Activated naive CD8-positive, alpha-beta T cell treated with anti-CD3 and anti-CD28 coated beads, Interleukin-2, amount 50 U/mL, for 24 hours (primary cell): ENCODE measurements around the gene SIKE1.

Source experiments
- ATAC-seq: fragments of 150-1000 bp; cut with Tn5 transposase; one replicate; pipeline ENCODE4 v1.10.0; 2021
- DNase-seq: peaks from one replicate; pipeline ENCODE4 v3.0.0; 2021
- H3K27ac Mint-ChIP-seq: one replicate; pipeline ENCODE4 v1.8.0; 2021; ENCODE audit warnings: mild to moderate bottlenecking, mixed read lengths
- H3K27me3 Mint-ChIP-seq: one replicate; pipeline ENCODE4 v1.8.0; 2021; ENCODE audit warnings: mixed read lengths
- H3K36me3 Mint-ChIP-seq: one replicate; pipeline ENCODE4 v1.8.0; 2021; ENCODE audit warnings: low read depth, mixed read lengths
- H3K4me1 Mint-ChIP-seq: one replicate; pipeline ENCODE4 v1.8.0; 2021; ENCODE audit warnings: mixed read lengths
- H3K4me3 Mint-ChIP-seq: one replicate; pipeline ENCODE4 v1.8.0; 2021; ENCODE audit warnings: mild to moderate bottlenecking, moderate library complexity, mixed read lengths
- H3K9me3 Mint-ChIP-seq: one replicate; pipeline ENCODE4 v1.8.0; 2021; ENCODE audit warnings: mixed read lengths

Gene SIKE1

GRCh38 chr1:114741963-114742746, 38.3 kb downstream of the SIKE1 start:
- no peak overlapping the region for H3K27ac Mint-ChIP-seq
- peaks cover 56% of the 10 kb centered on the region for H3K4me1 Mint-ChIP-seq
- H3K27me3 Mint-ChIP-seq: no peaks in the 10 kb centered on the region
- H3K36me3 Mint-ChIP-seq: peaks cover 50% of the 10 kb centered on the region
- DNase-seq (no peak), ATAC-seq (no peak)
- H3K9me3 Mint-ChIP-seq: no peaks in the 10 kb centered on the region
- H3K4me3 Mint-ChIP-seq: no peak overlapping the region

DNA sequence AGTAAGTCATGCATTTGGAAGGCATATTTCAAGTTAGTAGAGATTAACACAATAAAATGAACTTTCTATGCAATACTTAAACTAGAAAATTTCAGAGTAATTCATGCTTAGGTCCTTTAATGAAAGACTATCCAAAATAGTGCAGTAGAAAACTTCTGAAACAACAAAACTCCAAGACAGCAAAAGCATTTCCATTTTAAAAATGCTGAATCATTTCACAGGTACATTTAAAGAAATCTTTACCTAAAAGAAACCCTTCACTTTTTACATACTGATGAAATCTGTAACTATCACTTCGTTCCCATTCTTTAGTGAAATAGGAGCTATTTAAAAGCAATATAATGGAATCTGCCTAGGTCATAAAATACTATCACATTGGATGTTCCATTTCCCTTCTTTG, 40.2 kb downstream of the SIKE1 start:
- peaks cover 65% of the 10 kb centered on the region for H3K36me3 Mint-ChIP-seq
- no peak overlapping the region for H3K4me3 Mint-ChIP-seq

DNA sequence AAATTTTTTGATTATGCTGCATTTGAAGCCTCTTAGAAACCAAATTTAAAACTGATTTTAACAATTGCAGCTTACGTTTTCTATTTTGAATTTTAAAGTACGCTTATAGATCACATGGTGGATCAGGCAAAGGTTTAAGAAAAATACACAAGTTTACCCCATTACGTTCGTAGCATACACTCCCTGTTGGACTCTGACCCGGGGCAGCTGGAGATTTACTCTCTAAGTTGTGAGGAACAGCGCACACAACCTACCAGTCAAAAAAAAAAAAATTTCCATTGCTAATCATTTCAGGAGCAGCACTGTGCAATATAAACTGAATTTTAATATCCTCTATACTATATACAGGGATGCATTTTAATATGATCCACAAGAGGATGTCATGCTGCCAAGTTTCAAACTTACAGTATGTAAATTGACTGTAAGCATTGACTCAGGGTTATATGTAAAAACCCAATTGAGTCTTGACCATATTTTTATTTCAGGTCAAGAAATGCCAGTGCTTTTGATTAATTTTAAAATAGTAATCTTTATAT, 43.1 kb downstream of the SIKE1 start:
- H3K9me3 Mint-ChIP-seq: no peaks in the 10 kb centered on the region
- ATAC-seq: no peak

More for the DNA sequence above, 40.2 kb downstream of the SIKE1 start:
- H3K27ac Mint-ChIP-seq: no peak overlapping the region
- no peaks in the 10 kb centered on the region for H3K9me3 Mint-ChIP-seq
- DNase-seq (no peak), ATAC-seq (no peak)
- H3K27me3 Mint-ChIP-seq: no peaks in the 10 kb centered on the region
- H3K4me1 Mint-ChIP-seq: peaks cover 38% of the 10 kb centered on the region

DNA sequence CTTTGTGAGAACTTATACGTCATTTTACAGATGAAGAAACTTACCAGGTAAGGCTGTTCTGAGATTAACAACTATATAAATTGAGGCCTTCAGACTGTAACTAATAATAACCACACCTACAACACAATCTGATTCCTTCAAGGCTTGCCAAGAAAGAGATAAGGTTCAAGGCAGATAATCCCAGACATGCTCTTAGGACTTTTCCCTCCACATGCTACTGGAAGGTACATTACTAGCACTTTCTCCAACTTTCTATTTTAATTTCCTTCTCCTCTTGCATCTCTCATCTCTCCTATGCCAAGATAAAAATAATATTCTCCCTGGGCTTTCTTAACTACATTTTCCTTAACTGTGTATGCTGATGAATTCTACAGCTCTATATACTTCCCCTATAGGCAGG, 45.0 kb downstream of the SIKE1 start:
- H3K4me3 Mint-ChIP-seq: no peak overlapping the region
- peaks cover 72% of the 10 kb centered on the region for H3K36me3 Mint-ChIP-seq
- ATAC-seq: no peak

More for the DNA sequence above, 43.1 kb downstream of the SIKE1 start:
- DNase-seq: no peak
- peak overlapping the region; percentile 59 for H3K27ac Mint-ChIP-seq
- peaks cover 69% of the 10 kb centered on the region for H3K36me3 Mint-ChIP-seq
- H3K4me3 Mint-ChIP-seq: no peak overlapping the region
- peaks cover 15% of the 10 kb centered on the region for H3K4me1 Mint-ChIP-seq
- no peaks in the 10 kb centered on the region for H3K27me3 Mint-ChIP-seq

GRCh38 chr1:114729782-114730181, 50.7 kb downstream of the SIKE1 start:
- no peak overlapping the region for H3K4me3 Mint-ChIP-seq
- DNase-seq: no peak
- no peaks in the 10 kb centered on the region for H3K9me3 Mint-ChIP-seq
- no peak overlapping the region for H3K27ac Mint-ChIP-seq
- no peak for ATAC-seq
- no peaks in the 10 kb centered on the region for H3K27me3 Mint-ChIP-seq
- H3K36me3 Mint-ChIP-seq: peaks cover 79% of the 10 kb centered on the region
- H3K4me1 Mint-ChIP-seq: peaks cover 3% of the 10 kb centered on the region

More for the DNA sequence above, 45.0 kb downstream of the SIKE1 start:
- no peak overlapping the region for H3K27ac Mint-ChIP-seq
- H3K4me1 Mint-ChIP-seq: peaks cover 3% of the 10 kb centered on the region
- no peak for DNase-seq
- no peaks in the 10 kb centered on the region for H3K27me3 Mint-ChIP-seq
- no peaks in the 10 kb centered on the region for H3K9me3 Mint-ChIP-seq

DNA sequence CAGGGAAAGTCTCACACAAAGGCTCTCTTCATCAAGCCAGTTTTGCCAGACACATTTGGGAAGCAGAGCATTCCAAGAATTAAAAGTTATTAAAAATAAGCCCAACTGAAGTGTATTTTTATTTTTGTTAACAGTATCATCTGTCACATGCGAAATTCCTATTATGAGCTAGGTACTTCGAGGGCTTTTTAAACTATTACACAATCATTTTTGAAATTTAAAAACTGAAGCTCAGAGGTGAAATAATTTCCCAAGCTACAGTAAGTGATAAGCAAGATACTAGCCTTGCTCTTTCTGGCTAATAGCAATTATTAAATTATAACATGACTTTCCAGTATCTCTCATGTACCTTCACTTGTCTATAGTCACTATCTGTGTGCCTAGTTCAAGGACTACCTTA, 51.9 kb downstream of the SIKE1 start:
- ATAC-seq: no peak
- H3K4me1 Mint-ChIP-seq: peaks cover 5% of the 10 kb centered on the region
- H3K27ac Mint-ChIP-seq: peak overlapping the region; percentile 53

GRCh38 chr1:114725230-114725629, 55.3 kb downstream of the SIKE1 start:
- Mint-ChIP-seq H3K4me1 (peaks cover 5% of the 10 kb centered on the region), H3K27ac (no peak overlapping the region), H3K27me3 (no peaks in the 10 kb centered on the region), H3K9me3 (no peaks in the 10 kb centered on the region), H3K4me3 (no peak overlapping the region), H3K36me3 (peaks cover 81% of the 10 kb centered on the region)
- no peak for ATAC-seq
- DNase-seq: no peak

More for the DNA sequence above, 51.9 kb downstream of the SIKE1 start:
- Mint-ChIP-seq H3K9me3 (no peaks in the 10 kb centered on the region), H3K27me3 (no peaks in the 10 kb centered on the region), H3K4me3 (no peak overlapping the region), H3K36me3 (peaks cover 77% of the 10 kb centered on the region)
- no peak for DNase-seq

DNA sequence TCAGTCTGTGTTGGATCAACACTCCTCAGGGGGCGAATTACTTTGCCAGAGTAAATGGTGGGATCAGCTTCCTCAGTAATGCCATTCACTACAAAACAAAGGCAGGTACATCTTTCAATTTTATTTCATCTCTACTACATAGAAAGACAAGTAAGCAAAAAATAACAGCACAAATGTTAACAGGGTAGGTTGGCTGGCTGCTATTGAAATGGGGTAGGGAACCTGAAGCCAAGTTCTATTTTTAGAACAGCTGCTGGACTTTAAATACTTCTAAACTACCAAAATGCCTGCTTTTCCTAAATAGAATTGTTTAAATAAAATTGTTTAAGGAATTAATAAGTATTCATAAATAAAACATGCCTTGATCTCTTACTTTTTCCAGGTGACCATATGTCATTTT, 56.6 kb downstream of the SIKE1 start:
- DNase-seq (no peak), ATAC-seq (no peak)
- H3K27ac Mint-ChIP-seq: peak overlapping the region; percentile 50
- H3K4me3 Mint-ChIP-seq: no peak overlapping the region
- H3K4me1 Mint-ChIP-seq: peaks cover 14% of the 10 kb centered on the region
- no peaks in the 10 kb centered on the region for H3K9me3 Mint-ChIP-seq
- H3K36me3 Mint-ChIP-seq: peaks cover 82% of the 10 kb centered on the region
- H3K27me3 Mint-ChIP-seq: no peaks in the 10 kb centered on the region

DNA sequence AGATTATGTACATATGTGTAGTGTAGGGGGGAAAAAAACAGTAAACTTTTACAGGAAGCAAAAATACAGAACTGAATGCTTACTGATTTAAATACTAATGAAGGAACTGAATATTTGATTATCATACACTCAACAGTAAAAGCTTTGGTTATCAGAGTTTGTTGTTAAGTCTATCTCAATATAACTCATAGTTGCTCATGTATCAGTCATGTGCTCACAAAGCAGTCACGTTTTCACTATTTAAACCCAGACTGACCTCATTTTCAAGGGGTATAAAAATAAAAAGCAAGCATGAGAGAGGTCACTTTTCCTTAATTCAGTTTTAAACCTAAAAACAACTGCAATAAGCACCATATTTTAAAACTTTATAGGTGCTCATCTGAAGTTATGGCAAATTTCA, 57.0 kb downstream of the SIKE1 start:
- ATAC-seq (no peak), DNase-seq (no peak)
- H3K4me3 Mint-ChIP-seq: no peak overlapping the region
- peak overlapping the region; percentile 36 for H3K27ac Mint-ChIP-seq
- H3K9me3 Mint-ChIP-seq: no peaks in the 10 kb centered on the region
- no peaks in the 10 kb centered on the region for H3K27me3 Mint-ChIP-seq
- peaks cover 17% of the 10 kb centered on the region for H3K4me1 Mint-ChIP-seq
- H3K36me3 Mint-ChIP-seq: peaks cover 85% of the 10 kb centered on the region

DNA sequence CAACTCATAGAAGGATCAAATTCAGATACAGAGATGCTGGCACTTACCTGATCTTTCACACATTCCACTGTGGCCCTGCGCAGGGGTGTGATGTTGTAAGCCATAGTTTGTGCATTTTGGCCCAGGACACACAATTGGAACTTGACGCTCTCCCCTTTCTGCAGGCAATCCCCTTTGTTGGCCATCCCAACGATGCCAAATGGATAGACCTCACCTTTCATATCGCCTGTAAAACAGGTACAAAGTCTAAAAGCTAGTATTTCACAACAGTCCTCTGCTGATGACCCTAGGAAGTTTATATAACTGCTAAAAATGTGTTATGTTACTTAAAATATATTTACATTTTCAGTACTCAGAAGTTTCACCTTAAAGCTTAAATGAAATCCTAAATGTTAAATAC, 60.0 kb downstream of the SIKE1 start:
- Mint-ChIP-seq H3K9me3 (no peaks in the 10 kb centered on the region), H3K4me1 (peaks cover 37% of the 10 kb centered on the region), H3K27me3 (no peaks in the 10 kb centered on the region), H3K36me3 (peaks cover 75% of the 10 kb centered on the region), H3K27ac (peak overlapping the region; percentile 44), H3K4me3 (no peak overlapping the region)
- no peak for DNase-seq
- ATAC-seq: no peak
